ENCODE data around the gene MYOM1.

Gene MYOM1

DNA sequence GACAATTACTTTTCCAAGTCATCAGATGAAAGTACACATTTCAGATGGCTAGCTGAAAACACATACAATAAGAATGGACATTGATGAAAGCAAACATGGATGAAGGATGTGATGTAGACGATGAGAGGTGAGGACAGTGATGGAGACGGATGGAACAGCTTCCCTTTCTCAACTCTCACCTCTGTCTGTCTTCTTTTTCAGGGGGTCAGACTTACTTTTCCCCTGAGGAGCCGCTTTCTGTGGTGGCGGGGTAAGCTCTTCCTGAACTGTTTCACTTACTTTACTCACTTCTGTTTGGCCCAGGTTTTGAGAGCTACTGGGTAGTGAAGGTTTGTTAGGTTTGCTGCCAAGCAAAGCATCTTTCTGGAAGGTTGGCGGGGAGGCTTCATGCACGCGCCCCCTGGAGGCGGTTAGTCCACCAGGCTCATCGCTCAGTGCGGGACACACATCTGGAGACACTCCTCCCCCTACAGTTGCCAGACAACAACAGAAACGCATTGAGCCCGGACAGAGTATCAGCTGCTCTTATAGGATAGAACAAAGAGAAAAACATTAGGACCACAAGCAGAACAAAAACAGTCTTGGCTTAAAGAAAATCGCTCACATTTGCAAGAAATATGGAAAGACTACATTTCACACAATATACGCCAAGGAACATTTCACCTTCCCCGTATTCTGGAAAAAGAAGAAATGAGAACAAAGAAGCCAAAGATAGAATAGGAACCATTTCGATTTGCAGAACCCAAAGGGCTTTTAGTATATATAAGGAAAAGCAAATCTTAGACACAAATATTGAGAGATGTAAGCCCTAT lies 90.5 kb downstream of the MYOM1 start:
- no peak overlapping the region for H3K4me3 ChIP-seq (ENCODE audit: low read depth, low read length)
- DNase-seq (ENCODE audit: low read depth) = peak; percentile 43

GRCh38 chr18:3126457-3127097 lies 93.2 kb downstream of the MYOM1 start:
- DNase-seq (ENCODE audit: low read depth) = no peak
- TF ChIP-seq, protein P1, sequence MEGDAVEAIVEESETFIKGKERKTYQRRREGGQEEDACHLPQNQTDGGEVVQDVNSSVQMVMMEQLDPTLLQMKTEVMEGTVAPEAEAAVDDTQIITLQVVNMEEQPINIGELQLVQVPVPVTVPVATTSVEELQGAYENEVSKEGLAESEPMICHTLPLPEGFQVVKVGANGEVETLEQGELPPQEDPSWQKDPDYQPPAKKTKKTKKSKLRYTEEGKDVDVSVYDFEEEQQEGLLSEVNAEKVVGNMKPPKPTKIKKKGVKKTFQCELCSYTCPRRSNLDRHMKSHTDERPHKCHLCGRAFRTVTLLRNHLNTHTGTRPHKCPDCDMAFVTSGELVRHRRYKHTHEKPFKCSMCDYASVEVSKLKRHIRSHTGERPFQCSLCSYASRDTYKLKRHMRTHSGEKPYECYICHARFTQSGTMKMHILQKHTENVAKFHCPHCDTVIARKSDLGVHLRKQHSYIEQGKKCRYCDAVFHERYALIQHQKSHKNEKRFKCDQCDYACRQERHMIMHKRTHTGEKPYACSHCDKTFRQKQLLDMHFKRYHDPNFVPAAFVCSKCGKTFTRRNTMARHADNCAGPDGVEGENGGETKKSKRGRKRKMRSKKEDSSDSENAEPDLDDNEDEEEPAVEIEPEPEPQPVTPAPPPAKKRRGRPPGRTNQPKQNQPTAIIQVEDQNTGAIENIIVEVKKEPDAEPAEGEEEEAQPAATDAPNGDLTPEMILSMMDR (IDR thresholded peaks at IDR 0.05; ENCODE audit: low read depth, low read length, missing control alignments) = no peak
- no peak overlapping the region for H3K4me3 ChIP-seq (ENCODE audit: low read depth, low read length)

More for the DNA sequence above, 90.5 kb downstream of the MYOM1 start:
- TF ChIP-seq, protein P1 (IDR thresholded peaks at IDR 0.05; ENCODE audit: low read depth, low read length, missing control alignments) = peak; percentile 94

GRCh38 chr18:3124822-3125221 lies 94.9 kb downstream of the MYOM1 start:
- DNase-seq (ENCODE audit: low read depth) = no peak
- H3K4me3 ChIP-seq (ENCODE audit: low read depth, low read length) = no peak overlapping the region
- TF ChIP-seq, protein P1 (IDR thresholded peaks at IDR 0.05; ENCODE audit: low read depth, low read length, missing control alignments) = no peak

DNA sequence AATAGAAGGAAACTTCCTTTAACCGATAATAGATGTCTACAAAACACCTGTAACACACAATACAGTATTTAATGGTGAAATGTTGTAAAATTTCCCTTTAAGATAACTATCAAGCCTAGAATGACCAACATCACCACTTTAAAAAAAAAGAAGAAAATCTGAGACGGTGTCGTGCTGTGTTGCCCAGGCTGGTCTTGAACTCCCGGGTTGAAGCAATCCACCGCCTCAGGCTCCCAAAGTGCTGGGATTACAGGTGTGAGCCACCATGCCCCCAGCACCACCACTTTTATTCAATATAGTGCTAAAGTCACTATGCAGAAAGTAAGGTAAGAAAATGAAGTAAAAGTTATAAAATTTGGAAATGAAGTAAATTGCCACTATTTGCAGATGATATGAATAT lies 96.9 kb downstream of the MYOM1 start:
- no peak overlapping the region for H3K4me3 ChIP-seq (ENCODE audit: low read depth, low read length)
- TF ChIP-seq, protein P1 (IDR thresholded peaks at IDR 0.05; ENCODE audit: low read depth, low read length, missing control alignments) = no peak
- no peak for DNase-seq (ENCODE audit: low read depth)

GRCh38 chr18:3121259-3121658 lies 98.5 kb downstream of the MYOM1 start:
- DNase-seq (ENCODE audit: low read depth) = no peak
- TF ChIP-seq, protein P1 (IDR thresholded peaks at IDR 0.05; ENCODE audit: low read depth, low read length, missing control alignments) = no peak
- H3K4me3 ChIP-seq (ENCODE audit: low read depth, low read length) = no peak overlapping the region

- no peak overlapping the region for H3K4me3 ChIP-seq (ENCODE audit: low read depth, low read length)
- TF ChIP-seq, protein P1 (IDR thresholded peaks at IDR 0.05; ENCODE audit: low read depth, low read length, missing control alignments) = no peak
- no peak for DNase-seq (ENCODE audit: low read depth)
These were observed 99.4 kb downstream of the MYOM1 start for GRCh38 chr18:3120356-3120755.
